Measurements from ENCODE around the gene ZFAND3.

ZFAND3 gene

DNA sequence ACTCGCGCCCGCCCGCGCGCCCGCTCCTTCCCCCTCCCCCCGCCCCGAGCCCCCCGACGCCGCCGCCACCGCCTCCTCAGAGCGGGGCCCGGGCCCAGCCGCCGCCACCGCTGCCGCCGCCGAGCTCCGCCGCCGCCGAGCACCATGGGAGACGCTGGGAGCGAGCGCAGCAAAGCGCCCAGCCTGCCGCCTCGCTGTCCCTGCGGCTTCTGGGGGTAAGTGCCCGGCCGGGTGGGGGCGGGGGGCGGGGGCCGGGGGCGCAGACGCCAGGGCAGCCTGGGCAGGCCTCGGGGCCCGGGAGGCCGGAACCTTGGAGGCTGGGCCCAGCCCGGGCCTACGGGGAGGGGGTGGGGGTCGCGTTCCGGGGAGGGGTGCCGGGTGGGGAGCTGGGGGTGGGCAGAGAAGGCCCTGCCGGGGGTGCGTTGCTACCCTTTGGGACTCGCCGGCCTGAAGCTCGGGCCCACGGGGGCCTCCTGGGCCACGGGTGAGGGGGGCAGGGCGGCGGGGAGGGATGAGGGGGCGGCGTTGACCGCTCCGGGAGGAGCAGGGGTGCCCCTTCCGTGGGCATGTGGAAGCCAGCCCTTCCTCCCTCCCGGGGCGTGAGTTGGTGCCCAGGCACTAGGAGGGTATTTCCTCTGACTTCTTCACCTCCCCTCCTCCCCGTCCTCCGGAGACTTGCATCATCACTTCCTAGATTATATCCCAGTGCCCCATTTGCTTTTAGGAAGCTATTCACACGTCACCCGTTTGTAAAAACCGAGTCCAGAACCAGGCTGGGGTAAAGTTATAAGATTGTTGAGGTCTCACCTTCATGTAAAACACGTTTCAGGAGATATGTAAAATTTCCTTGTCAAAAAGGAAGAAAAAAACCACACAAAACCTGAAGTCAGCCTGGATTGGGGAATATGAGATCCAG, 533 bp downstream of the ZFAND3 start:
- peak overlapping the region; percentile 96 to 97 for H3K27ac ChIP-seq
- peak overlapping the region; percentile 95 for H3K4me3 ChIP-seq
- TF ChIP-seq, protein P1, sequence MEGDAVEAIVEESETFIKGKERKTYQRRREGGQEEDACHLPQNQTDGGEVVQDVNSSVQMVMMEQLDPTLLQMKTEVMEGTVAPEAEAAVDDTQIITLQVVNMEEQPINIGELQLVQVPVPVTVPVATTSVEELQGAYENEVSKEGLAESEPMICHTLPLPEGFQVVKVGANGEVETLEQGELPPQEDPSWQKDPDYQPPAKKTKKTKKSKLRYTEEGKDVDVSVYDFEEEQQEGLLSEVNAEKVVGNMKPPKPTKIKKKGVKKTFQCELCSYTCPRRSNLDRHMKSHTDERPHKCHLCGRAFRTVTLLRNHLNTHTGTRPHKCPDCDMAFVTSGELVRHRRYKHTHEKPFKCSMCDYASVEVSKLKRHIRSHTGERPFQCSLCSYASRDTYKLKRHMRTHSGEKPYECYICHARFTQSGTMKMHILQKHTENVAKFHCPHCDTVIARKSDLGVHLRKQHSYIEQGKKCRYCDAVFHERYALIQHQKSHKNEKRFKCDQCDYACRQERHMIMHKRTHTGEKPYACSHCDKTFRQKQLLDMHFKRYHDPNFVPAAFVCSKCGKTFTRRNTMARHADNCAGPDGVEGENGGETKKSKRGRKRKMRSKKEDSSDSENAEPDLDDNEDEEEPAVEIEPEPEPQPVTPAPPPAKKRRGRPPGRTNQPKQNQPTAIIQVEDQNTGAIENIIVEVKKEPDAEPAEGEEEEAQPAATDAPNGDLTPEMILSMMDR (IDR thresholded peaks at IDR 0.05) = no peak
- DNase-seq (ENCODE audit: low spot score) = peak; percentile 79

DNA sequence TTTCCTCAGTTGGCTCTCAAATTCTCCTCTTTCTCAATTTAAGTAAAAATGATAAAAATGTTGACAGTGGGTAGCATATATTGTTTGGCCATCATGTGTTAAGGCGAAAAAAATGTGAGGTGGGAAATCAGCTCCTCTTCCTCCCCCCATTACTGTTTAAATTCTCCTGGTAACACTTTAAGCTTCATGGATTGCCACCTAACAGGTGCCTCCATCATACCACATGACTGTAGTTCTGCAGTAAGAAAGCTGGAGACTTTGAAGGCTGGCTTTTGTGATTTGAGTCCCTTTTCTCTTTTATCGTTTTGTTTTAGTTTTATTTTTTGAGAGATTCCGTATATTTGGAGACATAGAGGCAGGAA, 1.2 kb downstream of the ZFAND3 start:
- TF ChIP-seq, protein P1 (IDR thresholded peaks at IDR 0.05) = no peak
- peak overlapping the region; percentile 95 for H3K4me3 ChIP-seq
- DNase-seq (ENCODE audit: low spot score) = no peak
- peak overlapping the region; percentile 96 to 97 for H3K27ac ChIP-seq

DNA sequence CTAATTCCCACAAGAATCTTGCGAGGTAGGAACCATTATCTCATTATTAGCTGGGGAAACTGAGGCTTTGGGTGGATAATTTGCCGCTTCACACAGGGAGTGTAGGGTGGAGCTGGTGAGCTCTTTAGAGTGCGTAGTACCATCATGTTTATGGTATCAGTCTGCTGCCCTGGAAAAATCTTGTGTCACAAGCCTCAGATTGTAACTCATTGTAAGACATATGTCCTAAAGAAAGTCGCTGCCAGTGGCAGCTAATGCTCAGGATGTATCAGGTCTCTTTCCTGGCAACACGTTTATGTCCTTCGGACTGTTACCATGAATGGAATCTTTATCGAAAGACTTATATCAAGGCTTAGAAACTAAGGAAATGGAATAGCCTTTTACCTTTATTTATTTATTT, 1.9 kb downstream of the ZFAND3 start:
- no peak overlapping the region for H3K27ac ChIP-seq

DNA sequence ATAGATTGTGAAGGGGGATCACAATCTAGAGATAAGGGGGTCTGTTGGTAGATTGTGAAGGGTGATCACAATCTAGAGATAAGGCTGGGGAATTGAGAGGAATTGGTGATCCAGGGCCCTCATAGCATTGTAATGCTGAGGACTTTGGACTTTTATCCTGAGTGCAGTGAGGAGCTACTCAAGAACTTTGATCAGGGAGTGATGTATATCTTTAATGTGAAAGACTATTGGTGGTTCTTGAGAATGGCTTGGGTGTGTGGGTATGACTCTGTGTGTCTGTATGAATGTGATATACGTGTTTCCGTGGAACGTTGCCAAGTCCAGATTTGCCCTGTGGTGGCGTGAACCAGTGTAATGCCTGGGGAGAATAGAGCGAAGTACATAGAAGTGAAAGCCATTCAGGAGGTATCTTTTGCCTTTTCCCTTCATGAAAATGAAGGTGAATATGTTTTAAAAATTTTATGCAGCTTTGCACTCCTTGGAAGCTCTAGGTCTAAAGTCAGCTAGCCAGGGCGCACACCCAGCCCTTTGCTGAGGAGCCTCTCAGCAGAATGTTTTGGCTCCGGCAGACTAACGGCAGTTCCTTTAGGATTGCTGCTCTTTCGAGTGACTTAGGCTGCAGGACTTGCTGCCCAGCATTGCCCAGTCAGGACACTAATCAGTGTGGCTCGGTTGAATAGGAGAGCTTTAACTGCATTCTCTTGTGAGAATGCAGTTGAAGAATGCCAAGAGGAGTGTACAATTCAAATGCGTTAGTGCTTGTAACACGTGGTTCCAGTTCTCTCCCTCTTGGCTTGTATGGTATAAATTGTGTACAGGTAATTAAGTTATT, 3.5 kb downstream of the ZFAND3 start:
- peak overlapping the region in 1 of 2 donors; percentile 23 for H3K27ac ChIP-seq
- peak overlapping the region; percentile 53 for H3K4me3 ChIP-seq
- TF ChIP-seq, protein P1 (IDR thresholded peaks at IDR 0.05) = no peak
- DNase-seq (ENCODE audit: low spot score) = no peak

More for the DNA sequence above, 1.9 kb downstream of the ZFAND3 start:
- TF ChIP-seq, protein P1 (IDR thresholded peaks at IDR 0.05) = no peak
- no peak for DNase-seq (ENCODE audit: low spot score)
- peak overlapping the region; percentile 95 for H3K4me3 ChIP-seq

DNA sequence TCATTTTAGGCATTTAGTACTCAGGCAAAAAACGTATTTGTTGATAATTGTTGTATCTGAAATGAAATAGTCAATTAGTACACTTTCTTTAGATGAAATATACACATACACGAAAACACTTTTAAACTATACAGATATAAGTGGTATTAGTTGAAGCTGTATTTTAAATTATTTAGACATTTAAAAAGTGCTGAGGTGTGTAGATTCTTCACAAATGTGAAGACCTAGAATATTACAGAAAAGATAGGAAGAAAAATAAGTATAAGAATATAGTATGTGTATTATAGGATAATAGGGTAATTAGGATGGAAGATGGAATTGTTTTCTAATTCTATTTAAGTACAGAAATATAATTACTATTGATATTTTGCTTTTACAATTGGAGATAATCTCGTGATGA, 4.6 kb downstream of the ZFAND3 start:
- no peak overlapping the region for H3K27ac ChIP-seq
- DNase-seq (ENCODE audit: low spot score) = no peak
- TF ChIP-seq, protein P1 (IDR thresholded peaks at IDR 0.05) = no peak
- no peak overlapping the region for H3K4me3 ChIP-seq

DNA sequence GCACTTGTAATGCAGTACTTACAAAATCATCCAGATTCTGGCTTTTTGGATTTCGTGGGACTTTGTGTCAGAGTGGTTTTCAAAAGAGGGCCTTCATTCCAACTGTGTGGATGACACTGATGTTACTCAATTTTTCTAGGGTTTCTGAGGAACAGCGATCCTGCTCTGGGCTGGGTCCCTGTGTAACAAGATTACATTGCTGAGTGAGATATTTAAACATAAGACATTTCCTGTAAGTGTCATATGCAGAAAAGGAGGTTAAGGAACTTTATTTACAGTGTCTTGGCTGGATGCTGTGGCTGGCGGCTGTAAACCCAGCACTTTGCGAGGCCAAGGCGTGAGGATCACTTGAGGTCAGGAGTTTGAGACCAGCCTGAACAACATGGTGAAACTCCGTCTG, 6.7 kb downstream of the ZFAND3 start:
- peak overlapping the region in 1 of 2 donors; percentile 46 for H3K27ac ChIP-seq
- TF ChIP-seq, protein P1 (IDR thresholded peaks at IDR 0.05) = no peak
- DNase-seq (ENCODE audit: low spot score) = no peak
- H3K4me3 ChIP-seq = no peak overlapping the region
